Hepatocyte (in vitro differentiated cells): ENCODE results near the gene RAB37. TPM values are rescaled to one million over a fixed set of nuclear protein-coding genes. Genes with fewer than 3 reads are reported as not detected.
A peak's percentile ranks its signal among the peaks of the same experiment; 100 is the strongest.

ENCODE experiments used
- DNase-seq: peaks from one replicate; pipeline ENCODE4 v3.0.0-alpha.2; 2016; ENCODE audit warnings: low spot score
- H2AFZ ChIP-seq: fragments of 200-600 bp; sonication (generic); 2 replicates; pipeline ENCODE4 v1.6.0; 2016; ENCODE audit warnings: antibody characterized with exemption, mild to moderate bottlenecking
- H3K27ac ChIP-seq: fragments of 200-600 bp; sonication (generic); 2 replicates; pipeline ENCODE4 v1.5.1; 2016; ENCODE audit warnings: mild to moderate bottlenecking
- H3K27me3 ChIP-seq: fragments of 200-600 bp; sonication (generic); 2 replicates; pipeline ENCODE4 v1.6.1; 2016
- H3K36me3 ChIP-seq: fragments of 200-600 bp; sonication (generic); replicated peaks from 2 replicates; pipeline ENCODE4 v1.5.1; 2016; ENCODE audit warnings: low read depth; ENCODE audit not compliant: insufficient read depth
- H3K4me1 ChIP-seq: fragments of 200-600 bp; sonication (generic); 2 replicates; pipeline ENCODE4 v1.5.1; 2016; ENCODE audit warnings: mild to moderate bottlenecking, moderate library complexity; ENCODE audit not compliant: insufficient read depth
- H3K4me2 ChIP-seq: fragments of 200-600 bp; sonication (generic); 2 replicates; pipeline ENCODE4 v1.6.0; 2016
- H3K4me3 ChIP-seq: fragments of 200-600 bp; sonication (generic); 2 replicates; pipeline ENCODE4 v1.5.1; 2016; ENCODE audit warnings: mild to moderate bottlenecking
- H3K79me2 ChIP-seq: fragments of 200-600 bp; sonication (generic); 2 replicates; pipeline ENCODE4 v1.6.0; 2017; ENCODE audit warnings: mild to moderate bottlenecking
- H3K9me2 ChIP-seq: fragments of 200-600 bp; sonication (generic); replicated peaks from 2 replicates; pipeline ENCODE4 v1.6.0; 2017; ENCODE audit warnings: mild to moderate bottlenecking; ENCODE audit not compliant: insufficient read depth
- H3K9me3 ChIP-seq: fragments of 200-600 bp; sonication (generic); 2 replicates; pipeline ENCODE4 v1.5.1; 2016; ENCODE audit warnings: low read depth, mild to moderate bottlenecking
- H4K20me1 ChIP-seq: fragments of 200-600 bp; sonication (generic); 2 replicates; pipeline ENCODE4 v1.6.0; 2016; ENCODE audit warnings: mild to moderate bottlenecking; ENCODE audit not compliant: insufficient read depth, poor library complexity, severe bottlenecking
- EZH2 ChIP-seq: fragments of 200-600 bp; sonication (generic); IDR thresholded peaks from 2 replicates; pipeline ENCODE4 v1.6.1; 2016; ENCODE audit warnings: antibody characterized with exemption, mild to moderate bottlenecking, borderline replicate concordance
- EZH2phosphoT487 ChIP-seq: fragments of 200-600 bp; sonication (generic); IDR thresholded peaks from one replicate; pipeline ENCODE4 v1.6.1; 2018; ENCODE audit warnings: antibody characterized with exemption, mild to moderate bottlenecking, low read depth, moderate library complexity; ENCODE audit not compliant: unreplicated experiment, severe bottlenecking
- WGBS: methylation state at CpG from one replicate; pipeline ENCODE4 v1.1.6; 2016; ENCODE audit warnings: low lambda C conversion rate; ENCODE audit errors: missing lambda C conversion rate; 5-methylcytosine and 5-hydroxymethylcytosine counted together
- polyA plus RNA-seq: library from polyadenylated mRNA; unstranded; fragments of >200 nt; fragmentation: Nextera tagmentation; extraction: Ambion mirVana; gene quantifications from 2 replicates; pipeline ENCODE4 v1.2.1, GENCODE V29; 2016
- total RNA-seq: library from RNA; depleted of rRNA; stranded (reverse); fragments of >200 nt; gene quantifications from 2 replicates; pipeline ENCODE4 v1.2.3, GENCODE V29; 2014
- TF ChIP-seq, protein P1 (sequence below): fragments of 200-600 bp; sonication (generic); IDR thresholded peaks from 2 replicates; pipeline ENCODE4 v1.5.1; 2016; ENCODE audit warnings: antibody characterized with exemption, mild to moderate bottlenecking; ENCODE audit not compliant: poor library complexity

The RAB37 gene
- total and polyA plus RNA-seq, 2 experiments from 2014 or later, result 6.1 to 7.0 TPM

DNA sequence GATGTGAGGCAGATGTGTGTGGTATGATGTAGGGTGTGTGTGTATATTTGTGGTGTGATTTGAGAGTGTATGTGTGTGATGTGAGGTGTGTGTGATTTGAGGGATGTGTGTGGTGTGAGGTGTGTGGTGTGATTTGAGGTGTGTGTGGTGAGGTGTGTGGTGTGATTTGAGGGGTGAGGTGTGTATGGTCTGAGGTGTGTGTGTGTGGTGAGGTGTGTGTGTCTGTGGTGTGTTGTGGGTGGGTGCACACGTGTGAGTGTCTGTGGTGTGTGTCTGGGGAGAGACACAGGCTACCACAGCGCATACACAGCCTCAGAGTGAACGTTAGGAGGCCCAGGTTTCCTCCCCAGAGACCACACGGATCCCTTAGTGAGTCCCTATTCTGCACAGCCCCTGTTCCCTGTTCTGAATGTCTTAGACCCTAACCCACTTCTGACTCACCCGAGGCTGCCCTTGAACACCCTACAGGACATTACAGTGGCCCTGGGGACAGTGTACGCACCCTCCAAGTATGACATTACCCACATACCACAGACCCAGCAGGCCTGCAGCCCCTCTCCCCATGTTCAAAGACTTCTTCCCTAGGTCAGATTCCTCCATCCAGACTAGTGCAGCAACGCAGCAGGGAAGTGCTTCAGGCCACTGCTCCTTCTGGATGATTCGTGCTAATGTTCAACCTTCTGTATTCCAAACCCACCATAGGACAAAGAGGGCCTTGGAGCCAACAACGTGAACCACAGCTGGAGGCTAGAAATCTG is 3.5 kb upstream of the RAB37 start:
- Histone ChIP-seq H3K27ac (no peak overlapping the region), H3K79me2 (no peaks in the 10 kb centered on the region), H2AFZ (no peak overlapping the region), H3K27me3 (no peaks in the 10 kb centered on the region), H4K20me1 (no peaks in the 10 kb centered on the region), H3K36me3 (no peaks in the 10 kb centered on the region), H3K4me3 (no peak overlapping the region), H3K9me2 (no peaks in the 10 kb centered on the region), H3K4me1 (peaks cover 9% of the 10 kb centered on the region), H3K4me2 (no peak overlapping the region), H3K9me3 (no peaks in the 10 kb centered on the region)
- DNase-seq, result no peak
- TF ChIP-seq, protein P1, sequence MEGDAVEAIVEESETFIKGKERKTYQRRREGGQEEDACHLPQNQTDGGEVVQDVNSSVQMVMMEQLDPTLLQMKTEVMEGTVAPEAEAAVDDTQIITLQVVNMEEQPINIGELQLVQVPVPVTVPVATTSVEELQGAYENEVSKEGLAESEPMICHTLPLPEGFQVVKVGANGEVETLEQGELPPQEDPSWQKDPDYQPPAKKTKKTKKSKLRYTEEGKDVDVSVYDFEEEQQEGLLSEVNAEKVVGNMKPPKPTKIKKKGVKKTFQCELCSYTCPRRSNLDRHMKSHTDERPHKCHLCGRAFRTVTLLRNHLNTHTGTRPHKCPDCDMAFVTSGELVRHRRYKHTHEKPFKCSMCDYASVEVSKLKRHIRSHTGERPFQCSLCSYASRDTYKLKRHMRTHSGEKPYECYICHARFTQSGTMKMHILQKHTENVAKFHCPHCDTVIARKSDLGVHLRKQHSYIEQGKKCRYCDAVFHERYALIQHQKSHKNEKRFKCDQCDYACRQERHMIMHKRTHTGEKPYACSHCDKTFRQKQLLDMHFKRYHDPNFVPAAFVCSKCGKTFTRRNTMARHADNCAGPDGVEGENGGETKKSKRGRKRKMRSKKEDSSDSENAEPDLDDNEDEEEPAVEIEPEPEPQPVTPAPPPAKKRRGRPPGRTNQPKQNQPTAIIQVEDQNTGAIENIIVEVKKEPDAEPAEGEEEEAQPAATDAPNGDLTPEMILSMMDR, result no peak
- TF ChIP-seq EZH2, result no peak
- TF ChIP-seq EZH2phosphoT487, result no peak
- 76% methylated on average over 8 of the region's 9 CpGs for whole genome bisulfite sequencing

DNA sequence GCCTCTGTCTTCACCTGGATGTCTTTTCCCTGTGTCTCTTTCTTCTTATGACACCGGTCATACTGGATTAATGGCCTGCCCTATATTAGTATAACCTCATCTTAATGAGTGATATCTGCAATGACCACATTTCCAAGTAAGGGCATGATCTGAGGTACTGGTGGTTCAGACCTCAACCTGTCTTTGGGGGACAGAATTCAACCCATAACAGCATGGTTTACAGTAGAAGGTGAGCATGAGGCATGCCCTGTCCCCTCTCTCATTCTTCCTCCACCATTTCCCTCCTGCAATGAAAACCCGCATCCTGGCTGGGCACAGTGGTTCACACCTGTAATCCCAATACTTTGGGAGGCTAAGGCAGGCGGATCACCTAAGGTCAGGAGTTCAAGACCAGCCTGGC is 2.8 kb upstream of the RAB37 start:
- no peak overlapping the region for H3K4me3 ChIP-seq
- no peaks in the 10 kb centered on the region for H4K20me1 ChIP-seq
- DNase-seq, result no peak
- no peak overlapping the region for H3K4me2 ChIP-seq
- no peak overlapping the region for H3K27ac ChIP-seq
- TF ChIP-seq, protein P1, result no peak
- TF ChIP-seq EZH2phosphoT487 (no peak), EZH2 (no peak)
- 93% methylated on average over 3 of the region's 3 CpGs for WGBS
- H2AFZ ChIP-seq, result no peak overlapping the region
- H3K9me3 ChIP-seq, result no peaks in the 10 kb centered on the region
- H3K4me1 ChIP-seq, result peaks cover 13% of the 10 kb centered on the region
- H3K36me3 ChIP-seq, result no peaks in the 10 kb centered on the region
- H3K79me2 ChIP-seq, result no peaks in the 10 kb centered on the region
- no peaks in the 10 kb centered on the region for H3K27me3 ChIP-seq
- H3K9me2 ChIP-seq, result no peaks in the 10 kb centered on the region

DNA sequence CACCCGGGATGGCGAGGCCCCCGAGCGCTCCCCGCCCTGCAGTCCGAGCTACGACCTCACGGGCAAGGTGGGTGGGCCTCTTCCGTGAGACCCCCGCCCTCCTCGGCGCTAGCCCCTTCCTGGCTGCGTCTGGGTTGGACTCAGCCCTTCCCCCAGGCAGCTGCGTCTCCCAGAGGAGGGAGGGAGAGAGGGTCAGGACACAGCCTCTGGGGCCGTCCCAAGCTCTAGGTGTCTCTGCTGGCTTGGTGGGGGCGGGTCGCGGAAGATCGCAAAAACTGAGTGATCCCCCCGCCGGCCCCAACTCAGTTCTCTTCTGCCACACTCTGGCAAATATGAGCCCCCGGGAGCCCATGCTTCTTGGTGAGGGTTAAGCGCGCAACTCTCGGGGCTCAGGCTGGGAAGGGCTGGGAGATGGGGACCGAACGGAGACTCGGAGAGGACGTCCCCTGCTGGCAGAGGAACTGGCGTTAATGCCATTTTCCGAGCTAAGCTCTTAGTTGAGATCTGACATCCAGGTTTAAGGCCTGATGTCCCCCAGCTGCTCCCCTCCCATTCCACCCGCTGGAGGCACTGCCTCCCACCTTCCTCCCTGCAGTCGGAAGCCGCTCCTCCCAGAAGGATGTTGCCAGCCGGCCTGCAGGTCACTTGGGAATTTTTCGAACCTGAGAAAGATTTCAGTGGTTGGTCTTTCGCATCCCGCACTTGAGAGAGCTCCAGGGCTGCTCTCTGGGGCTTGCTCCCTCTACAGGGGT is 419 bp downstream of the RAB37 start:
- H3K4me2 ChIP-seq, result peak overlapping the region; percentile 84
- H3K27me3 ChIP-seq, result no peaks in the 10 kb centered on the region
- DNase-seq, result peak; percentile 76
- 6% methylated on average over 27 of the region's 38 CpGs for WGBS
- peak overlapping the region; percentile 57 for H2AFZ ChIP-seq
- H3K36me3 ChIP-seq, result no peaks in the 10 kb centered on the region
- no peak overlapping the region for H3K4me3 ChIP-seq
- TF ChIP-seq EZH2phosphoT487, result no peak
- TF ChIP-seq, protein P1, result peak; percentile 54
- TF ChIP-seq EZH2, result peak; percentile 5
- H3K9me2 ChIP-seq, result no peaks in the 10 kb centered on the region
- no peaks in the 10 kb centered on the region for H4K20me1 ChIP-seq
- no peaks in the 10 kb centered on the region for H3K79me2 ChIP-seq
- peaks cover 13% of the 10 kb centered on the region for H3K4me1 ChIP-seq
- H3K9me3 ChIP-seq, result no peaks in the 10 kb centered on the region
- H3K27ac ChIP-seq, result peak overlapping the region; percentile 92
